PC-3 (cell line): ENCODE results near the gene NUP153. TPM values are rescaled to one million over a fixed set of nuclear protein-coding genes. Genes with fewer than 3 reads are reported as not detected.

ENCODE experiments used
- ATAC-seq: fragments of 200-7000 bp; cut with Tn5 transposase; 2 replicates; pipeline ENCODE4 v1.9.1; 2020; ENCODE audit warnings: mild to moderate bottlenecking, moderate library complexity
- BruUV-seq: library from RNA; stranded (reverse); fragments of 400-500 nt; replicated peaks from 2 replicates; lab custom pipeline; 2021; lab: Mats Ljungman, UMichigan
- CTCF ChIA-PET: fragments of 300-600 bp; sonication (Branson Sonifier 250); formaldehyde crosslinking; loops from one replicate; lab custom pipeline; 2022; ENCODE audit warnings: antibody characterized with exemption; lab: Charles Lee
- POLR2A ChIA-PET: fragments of 300-600 bp; sonication (Branson Sonifier 250); formaldehyde crosslinking; loops from one replicate; lab custom pipeline; 2022; ENCODE audit warnings: antibody characterized with exemption; ENCODE audit not compliant: unreplicated experiment; lab: Charles Lee
- DNase-seq: peaks from one replicate; pipeline ENCODE4 v3.0.0-alpha.2; 2015
- H2AFZ ChIP-seq: fragments of 300-600 bp; sonication (generic); 2 replicates; pipeline ENCODE4 v1.6.0; 2016; ENCODE audit warnings: antibody characterized with exemption, low read length
- H3F3A ChIP-seq: fragments of 300-600 bp; sonication (generic); one replicate; pipeline ENCODE4 v1.6.0; 2017; ENCODE audit warnings: antibody characterized with exemption, low read length, control low read depth, mild to moderate bottlenecking; ENCODE audit not compliant: unreplicated experiment
- H3K27ac ChIP-seq: fragments of 300-600 bp; sonication (generic); 2 replicates; pipeline ENCODE4 v1.5.1; 2016; ENCODE audit warnings: mild to moderate bottlenecking, low read length
- H3K27me3 ChIP-seq: fragments of 300-600 bp; sonication (generic); 2 replicates; pipeline ENCODE4 v1.6.1; 2016; ENCODE audit warnings: low read length, mixed read lengths
- H3K36me3 ChIP-seq: fragments of 300-600 bp; sonication (generic); 2 replicates; pipeline ENCODE4 v1.6.1; 2016; ENCODE audit warnings: low read depth, mixed run types, low read length, mixed read lengths
- H3K4me1 ChIP-seq: fragments of 300-600 bp; sonication (generic); 2 replicates; pipeline ENCODE4 v1.5.1; 2016; ENCODE audit warnings: low read length; ENCODE audit not compliant: insufficient read depth
- H3K4me2 ChIP-seq: fragments of 300-600 bp; sonication (generic); 2 replicates; pipeline ENCODE4 v1.6.0; 2016; ENCODE audit warnings: low read length
- H3K4me3 ChIP-seq: fragments of 300-600 bp; sonication (generic); 2 replicates; pipeline ENCODE4 v1.5.1; 2016; ENCODE audit warnings: mild to moderate bottlenecking, low read length, mixed read lengths
- H3K79me2 ChIP-seq: fragments of 300-600 bp; sonication (generic); 2 replicates; pipeline ENCODE4 v1.6.1; 2017; ENCODE audit warnings: low read length, mixed read lengths
- H3K9ac ChIP-seq: fragments of 300-600 bp; sonication (generic); 2 replicates; pipeline ENCODE4 v1.6.0; 2016; ENCODE audit warnings: mild to moderate bottlenecking, low read length
- H3K9me2 ChIP-seq: fragments of 300-600 bp; sonication (generic); replicated peaks from 2 replicates; pipeline ENCODE4 v1.6.1; 2016; ENCODE audit warnings: mixed run types, low read length, mixed read lengths
- H3K9me3 ChIP-seq: fragments of 300-600 bp; sonication (generic); 2 replicates; pipeline ENCODE4 v1.6.1; 2016; ENCODE audit warnings: low read length, mixed read lengths
- H4K20me1 ChIP-seq: fragments of 300-600 bp; sonication (generic); 2 replicates; pipeline ENCODE4 v1.6.1; 2016; ENCODE audit warnings: low read length, mixed read lengths
- CTCF ChIP-seq: fragments of 300-600 bp; sonication (generic); conservative IDR thresholded peaks from 2 replicates; pipeline ENCODE4 v1.5.1; 2017; ENCODE audit warnings: antibody characterized with exemption, low read depth, mild to moderate bottlenecking, low read length
- EZH2 ChIP-seq: fragments of 300-600 bp; sonication (generic); IDR thresholded peaks from one replicate; pipeline ENCODE4 v1.6.1; 2017; ENCODE audit warnings: antibody characterized with exemption, mild to moderate bottlenecking, low read length; ENCODE audit not compliant: unreplicated experiment
- EZH2phosphoT487 ChIP-seq: fragments of 300-600 bp; sonication (generic); IDR thresholded peaks from 2 replicates; pipeline ENCODE4 v1.6.1; 2018; ENCODE audit warnings: mild to moderate bottlenecking, antibody characterized with exemption, low read length, borderline replicate concordance
- intact Hi-C: fragments of 100-400 bp; cut with micrococcal nuclease; formaldehyde crosslinking; loops from 2 replicates; pipeline ENCODE4 v1.9.0; 2023
- total RNA-seq: library from RNA; depleted of rRNA; stranded (reverse); fragments of >200 nt; gene quantifications from 2 replicates; pipeline ENCODE4 v1.2.3, GENCODE V29; 2014

The NUP153 gene
- total RNA-seq, 1 experiment from 2014 or later, result 48.3 TPM

DNA sequence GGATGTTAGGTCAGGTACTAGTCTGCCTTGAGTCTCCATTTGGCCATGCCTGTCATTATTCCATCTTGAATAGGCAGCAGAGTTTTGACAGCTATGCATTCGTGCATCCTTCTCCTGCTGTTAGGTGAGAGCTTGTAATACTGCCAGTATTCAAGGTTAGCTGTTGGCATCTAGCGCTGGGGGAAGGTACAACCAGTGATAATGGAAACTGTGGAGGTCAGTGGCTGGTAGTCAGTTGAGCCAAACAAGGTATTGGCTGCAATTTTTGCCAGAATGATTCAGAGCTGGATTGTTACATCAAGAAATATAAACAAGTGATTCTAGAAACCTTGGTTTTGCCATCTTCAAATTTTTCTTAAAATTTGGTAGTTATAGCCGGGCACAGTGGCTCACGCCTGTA is 100.1 kb downstream of the NUP153 start:
- ChIA-PET POLR2A (no interaction called here), CTCF (no interaction called here)
- intact Hi-C loops, result no loop called here
- H4K20me1 ChIP-seq, result no peaks in the 10 kb centered on the region
- no peak for DNase-seq
- H3K9ac ChIP-seq, result no peak overlapping the region
- no peaks in the 10 kb centered on the region for H3F3A ChIP-seq
- H3K27ac ChIP-seq, result no peak overlapping the region
- no peaks in the 10 kb centered on the region for H3K9me3 ChIP-seq
- no TSS peak for BruUV-seq
- H3K9me2 ChIP-seq, result no peaks in the 10 kb centered on the region
- H3K36me3 ChIP-seq, result no peaks in the 10 kb centered on the region
- TF ChIP-seq EZH2phosphoT487 (no peak), CTCF (no peak), EZH2 (no peak)
- H3K4me2 ChIP-seq, result no peak overlapping the region
- no peak for ATAC-seq
- no peaks in the 10 kb centered on the region for H3K27me3 ChIP-seq
- H3K79me2 ChIP-seq, result peaks cover 8% of the 10 kb centered on the region
- H3K4me3 ChIP-seq, result no peak overlapping the region
- H3K4me1 ChIP-seq, result 0 out of 2 replicates have a peak, but pooled peaks cover 5% of the 10 kb centered on the region
- no peak overlapping the region for H2AFZ ChIP-seq

GRCh38 chr6:17602888-17603287 is 103.8 kb downstream of the NUP153 start:
- DNase-seq (no peak), ATAC-seq (no peak)
- BruUV-seq, result no TSS peak
- H3K4me1 ChIP-seq, result peaks cover 9% of the 10 kb centered on the region; the same call in 1 of the 2 replicates
- H3K36me3 ChIP-seq, result no peaks in the 10 kb centered on the region
- H3K79me2 ChIP-seq, result peaks cover 14% of the 10 kb centered on the region
- no peaks in the 10 kb centered on the region for H3F3A ChIP-seq
- H3K4me2 ChIP-seq, result no peak overlapping the region
- no peak overlapping the region for H3K27ac ChIP-seq
- no peaks in the 10 kb centered on the region for H3K9me2 ChIP-seq
- POLR2A ChIA-PET, result interaction anchor here (0.6 kb wide), 1 partner anchor 201 kb away, joined by 3 read pairs; no protein-coding TSS in a partner anchor
- no peaks in the 10 kb centered on the region for H3K9me3 ChIP-seq
- H4K20me1 ChIP-seq, result no peaks in the 10 kb centered on the region
- no peak overlapping the region for H3K4me3 ChIP-seq
- CTCF ChIA-PET, result no interaction called here
- H3K9ac ChIP-seq, result no peak overlapping the region
- H2AFZ ChIP-seq, result no peak overlapping the region
- no peak for TF ChIP-seq EZH2
- no peak for TF ChIP-seq CTCF
- no peak for TF ChIP-seq EZH2phosphoT487
- intact Hi-C loops, result loop anchor here (5.0 kb wide), 1 partner anchor 199 kb away; no protein-coding TSS in a partner anchor
- H3K27me3 ChIP-seq, result no peaks in the 10 kb centered on the region

DNA sequence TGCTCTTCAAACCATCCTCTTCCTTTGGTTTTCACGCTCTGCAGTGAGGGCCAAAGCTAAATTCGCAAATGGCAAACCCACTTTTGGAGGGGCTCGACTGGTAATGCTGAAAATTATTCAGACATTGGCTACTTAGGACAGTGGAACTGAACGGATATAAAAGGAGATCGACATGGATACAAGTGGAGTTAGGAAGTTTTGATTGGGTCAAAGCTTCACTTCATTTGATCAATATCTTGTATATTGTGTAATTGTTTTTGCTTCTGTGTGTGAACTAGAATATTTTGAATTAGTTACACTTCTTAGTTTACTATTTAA is 105.4 kb downstream of the NUP153 start:
- Histone ChIP-seq H3K79me2 (peaks cover 14% of the 10 kb centered on the region), H3K4me3 (peak overlapping the region; percentile 71), H3K9me3 (no peaks in the 10 kb centered on the region), H3K4me2 (peak overlapping the region; percentile 93), H3F3A (no peaks in the 10 kb centered on the region), H3K9me2 (no peaks in the 10 kb centered on the region), H3K27me3 (no peaks in the 10 kb centered on the region), H4K20me1 (no peaks in the 10 kb centered on the region), H2AFZ (peak overlapping the region; percentile 79), H3K27ac (no peak overlapping the region), H3K9ac (peak overlapping the region; percentile 71), H3K4me1 (peaks cover 9% of the 10 kb centered on the region; the same call in 1 of the 2 replicates), H3K36me3 (no peaks in the 10 kb centered on the region)
- POLR2A ChIA-PET, result no interaction called here
- ATAC-seq (peak; percentile 2; the same call in 1 of the 2 replicates), DNase-seq (peak; percentile 11)
- CTCF ChIA-PET, result no interaction called here
- intact Hi-C loops, result loop anchor here (5.0 kb wide), 1 partner anchor 201 kb away; no protein-coding TSS in a partner anchor
- no peak for TF ChIP-seq CTCF
- no peak for TF ChIP-seq EZH2
- no peak for TF ChIP-seq EZH2phosphoT487
- BruUV-seq, result TSS peak; percentile 68
